Measurements from ENCODE around the gene ERVMER34-1. TPM values are rescaled to one million over a fixed set of nuclear protein-coding genes. Genes with fewer than 3 reads are reported as not detected.

Gene ERVMER34-1
- total and polyA plus RNA-seq, 2 donors from 2014 or later = 1.8 to 4.2 TPM

GRCh38 chr4:52701207-52701606, 50.0 kb downstream of the ERVMER34-1 start:
- H3K36me3 ChIP-seq (ENCODE audit: control insufficient read depth in 2 of 3, insufficient read depth in 3 of 3, low read length in 3 of 3) = no peaks in the 10 kb centered on the region
- FAIRE-seq (no peak), DNase-seq (no peak)
- no peaks in the 10 kb centered on the region for H3K27me3 ChIP-seq (ENCODE audit: control insufficient read depth, insufficient read depth, low read length)
- H3K27ac ChIP-seq (ENCODE audit: low read depth in 2 of 2, low read length in 2 of 2) = no peak overlapping the region
- no peaks in the 10 kb centered on the region for H3K9me3 ChIP-seq (ENCODE audit: control insufficient read depth in 2 of 3, insufficient read depth in 1 of 3, low read length in 3 of 3)
- H3K4me1 ChIP-seq (ENCODE audit: control insufficient read depth in 2 of 3, insufficient read depth in 2 of 3, low read depth in 1 of 3, low read length in 3 of 3) = no peaks in the 10 kb centered on the region
- TF ChIP-seq, protein P1, sequence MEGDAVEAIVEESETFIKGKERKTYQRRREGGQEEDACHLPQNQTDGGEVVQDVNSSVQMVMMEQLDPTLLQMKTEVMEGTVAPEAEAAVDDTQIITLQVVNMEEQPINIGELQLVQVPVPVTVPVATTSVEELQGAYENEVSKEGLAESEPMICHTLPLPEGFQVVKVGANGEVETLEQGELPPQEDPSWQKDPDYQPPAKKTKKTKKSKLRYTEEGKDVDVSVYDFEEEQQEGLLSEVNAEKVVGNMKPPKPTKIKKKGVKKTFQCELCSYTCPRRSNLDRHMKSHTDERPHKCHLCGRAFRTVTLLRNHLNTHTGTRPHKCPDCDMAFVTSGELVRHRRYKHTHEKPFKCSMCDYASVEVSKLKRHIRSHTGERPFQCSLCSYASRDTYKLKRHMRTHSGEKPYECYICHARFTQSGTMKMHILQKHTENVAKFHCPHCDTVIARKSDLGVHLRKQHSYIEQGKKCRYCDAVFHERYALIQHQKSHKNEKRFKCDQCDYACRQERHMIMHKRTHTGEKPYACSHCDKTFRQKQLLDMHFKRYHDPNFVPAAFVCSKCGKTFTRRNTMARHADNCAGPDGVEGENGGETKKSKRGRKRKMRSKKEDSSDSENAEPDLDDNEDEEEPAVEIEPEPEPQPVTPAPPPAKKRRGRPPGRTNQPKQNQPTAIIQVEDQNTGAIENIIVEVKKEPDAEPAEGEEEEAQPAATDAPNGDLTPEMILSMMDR (IDR thresholded peaks at IDR 0.05; ENCODE audit: borderline replicate concordance, extremely low read depth, insufficient read depth) = no peak
- intact Hi-C loops (cut with DNase I) = no loop called here
- H3K9ac ChIP-seq (ENCODE audit: low read length in 3 of 3) = no peak overlapping the region
- H3K4me3 ChIP-seq (ENCODE audit: low read length in 3 of 3) = no peak overlapping the region

GRCh38 chr4:52694936-52695335, 56.3 kb downstream of the ERVMER34-1 start:
- intact Hi-C loops (cut with DNase I) = no loop called here
- Histone ChIP-seq H3K4me3 (ENCODE audit: low read length in 3 of 3) (no peak overlapping the region), H3K27ac (ENCODE audit: low read depth in 2 of 2, low read length in 2 of 2) (no peak overlapping the region), H3K4me1 (ENCODE audit: control insufficient read depth in 2 of 3, insufficient read depth in 2 of 3, low read depth in 1 of 3, low read length in 3 of 3) (no peaks in the 10 kb centered on the region), H3K27me3 (ENCODE audit: control insufficient read depth, insufficient read depth, low read length) (no peaks in the 10 kb centered on the region), H3K9me3 (ENCODE audit: control insufficient read depth in 2 of 3, insufficient read depth in 1 of 3, low read length in 3 of 3) (peaks cover 0 to 5% (median 0%) of the 10 kb centered on the region in 3 donors), H3K9ac (ENCODE audit: low read length in 3 of 3) (no peak overlapping the region), H3K36me3 (ENCODE audit: control insufficient read depth in 2 of 3, insufficient read depth in 3 of 3, low read length in 3 of 3) (no peaks in the 10 kb centered on the region)
- no peak for DNase-seq
- FAIRE-seq = no peak
- TF ChIP-seq, protein P1 (IDR thresholded peaks at IDR 0.05; ENCODE audit: borderline replicate concordance, extremely low read depth, insufficient read depth) = no peak

- H3K9ac ChIP-seq (ENCODE audit: low read length in 3 of 3) = no peak overlapping the region
- intact Hi-C loops (cut with DNase I) = no loop called here
- TF ChIP-seq, protein P1 (IDR thresholded peaks at IDR 0.05; ENCODE audit: borderline replicate concordance, extremely low read depth, insufficient read depth) = no peak
- H3K9me3 ChIP-seq (ENCODE audit: control insufficient read depth in 2 of 3, insufficient read depth in 1 of 3, low read length in 3 of 3) = peaks cover 0 to 5% (median 0%) of the 10 kb centered on the region in 3 donors
- H3K36me3 ChIP-seq (ENCODE audit: control insufficient read depth in 2 of 3, insufficient read depth in 3 of 3, low read length in 3 of 3) = no peaks in the 10 kb centered on the region
- H3K4me1 ChIP-seq (ENCODE audit: control insufficient read depth in 2 of 3, insufficient read depth in 2 of 3, low read depth in 1 of 3, low read length in 3 of 3) = no peaks in the 10 kb centered on the region
- H3K27me3 ChIP-seq (ENCODE audit: control insufficient read depth, insufficient read depth, low read length) = no peaks in the 10 kb centered on the region
- no peak overlapping the region for H3K27ac ChIP-seq (ENCODE audit: low read depth in 2 of 2, low read length in 2 of 2)
- DNase-seq (no peak), FAIRE-seq (no peak)
- H3K4me3 ChIP-seq (ENCODE audit: low read length in 3 of 3) = no peak overlapping the region
These were observed 57.7 kb downstream of the ERVMER34-1 start for GRCh38 chr4:52693492-52693891.

Small RNA genes within 50 kb of the gene (microRNA-seq; reads per million reads assigned to microRNA genes)
- gene MIR4449 = 2.4 reads per million

Other genes starting within 250 kb of the ERVMER34-1 start
- gene USP46, start 92.1 kb downstream of the ERVMER34-1 start, total RNA-seq = 16.9 TPM
- gene USP46, start 92.1 kb downstream of the ERVMER34-1 start, polyA plus RNA-seq (ENCODE audit: insufficient read depth, low read depth, low replicate concordance) = 8.2 TPM
- gene RASL11B, start 110.9 kb upstream of the ERVMER34-1 start, total RNA-seq = 4.3 TPM
- gene RASL11B, start 110.9 kb upstream of the ERVMER34-1 start, polyA plus RNA-seq (ENCODE audit: insufficient read depth, low read depth, low replicate concordance) = 45.9 TPM